H1 (cell line): Measurements from ENCODE around the gene CXCR3. TPM values are rescaled to one million over a fixed set of nuclear protein-coding genes. Genes with fewer than 3 reads are reported as not detected.
"Not testable (repeated sequence)": the region's sequence is repeated elsewhere in the genome, so short reads cannot be mapped to it uniquely, and the experiment has no call there.

Experiments used
- CTCF ChIA-PET: fragments of 300-600 bp; sonication (Branson Sonifier 250); formaldehyde crosslinking; loops from one replicate; lab custom pipeline; 2021; ENCODE audit not compliant: partially characterized antibody; lab: Charles Lee
- POLR2A ChIA-PET: fragments of 300-600 bp; sonication (Branson Sonifier 250); formaldehyde crosslinking; loops from one replicate; lab custom pipeline; 2021; ENCODE audit warnings: inconsistent platforms; ENCODE audit not compliant: partially characterized antibody; lab: Charles Lee
- DNase-seq, 2 experiments: peaks; one replicate each; pipeline versions ENCODE4 v3.0.0 to v3.0.0-alpha.2; 2010 to 2022; ENCODE audit warnings: low spot score in 2 of 2, low read depth in 1 of 2, mixed read lengths in 1 of 2
- FAIRE-seq: peaks from 2 replicates; lab custom pipeline; 2011; peaks lifted over from hg19 to GRCh38; lab: Jason Lieb, UNC
- H2AFZ ChIP-seq: 2 replicates; pipeline ENCODE4 v1.8.1; 2012; ENCODE audit warnings: low read length, inconsistent platforms
- H2AK5ac ChIP-seq: 2 replicates; pipeline ENCODE4 v1.6.1; 2013; ENCODE audit warnings: low read depth, low read length
- H2BK120ac ChIP-seq: replicated peaks from 2 replicates; pipeline ENCODE3; 2013; ENCODE audit warnings: low read depth, low read length, inconsistent platforms
- H2BK12ac ChIP-seq: 2 replicates; pipeline ENCODE4 v1.6.1; 2013; ENCODE audit warnings: low read depth, low read length
- H2BK15ac ChIP-seq: 2 replicates; pipeline ENCODE4 v1.6.1; 2013; ENCODE audit warnings: low read length
- H2BK20ac ChIP-seq: 2 replicates; pipeline ENCODE4 v1.6.1; 2013; ENCODE audit warnings: low read length
- H2BK5ac ChIP-seq: 2 replicates; pipeline ENCODE4 v1.6.1; 2013; ENCODE audit warnings: low read depth, low read length
- H3K14ac ChIP-seq: 2 replicates; pipeline ENCODE4 v1.6.1; 2013; ENCODE audit warnings: inconsistent platforms; ENCODE audit not compliant: insufficient read length
- H3K18ac ChIP-seq: 2 replicates; pipeline ENCODE4 v1.6.1; 2013; ENCODE audit warnings: low read length; ENCODE audit errors: extremely low read depth
- H3K23ac ChIP-seq: 2 replicates; pipeline ENCODE4 v1.6.1; 2013; ENCODE audit warnings: inconsistent platforms; ENCODE audit not compliant: insufficient read length
- H3K23me2 ChIP-seq: 2 replicates; pipeline ENCODE4 v1.6.1; 2013; ENCODE audit warnings: low read depth, low read length
- H3K27ac ChIP-seq: 2 replicates; pipeline ENCODE4 v1.6.1; 2011; ENCODE audit warnings: low read depth, low read length, inconsistent platforms
- H3K27me3 ChIP-seq, 4 experiments: replicated peaks in 1 of 4; 1 replicate in 1 of 4; 2 replicates in 3 of 4; pipeline versions ENCODE4 v1.6.1 to v1.8.1; 2011 to 2013; ENCODE audit warnings: low read length in 3 of 4, mild to moderate bottlenecking in 3 of 4, inconsistent platforms in 2 of 4, mixed read lengths in 2 of 4, moderate library complexity in 1 of 4; ENCODE audit not compliant: control insufficient read depth in 3 of 4, insufficient read depth in 3 of 4; ENCODE audit errors: extremely low read depth in 1 of 4
- H3K36me3 ChIP-seq, 4 experiments: 2 replicates each; pipeline versions ENCODE4 v1.6.1 to v1.8.1; 2011 to 2013; ENCODE audit warnings: mild to moderate bottlenecking in 4 of 4, low read length in 3 of 4, moderate library complexity in 2 of 4, control low read depth in 1 of 4, inconsistent platforms in 1 of 4; ENCODE audit not compliant: insufficient read depth in 4 of 4, control insufficient read depth in 2 of 4
- H3K4ac ChIP-seq: replicated peaks from 2 replicates; pipeline ENCODE3; 2013; ENCODE audit warnings: low read length, low read depth, mixed read lengths, inconsistent platforms; ENCODE audit not compliant: insufficient read length
- H3K4me1 ChIP-seq, 4 experiments: replicated peaks in 1 of 4; 1 replicate in 1 of 4; 2 replicates in 3 of 4; pipeline versions ENCODE4 v1.6.1 to v1.8.1; 2011 to 2013; ENCODE audit warnings: low read length in 3 of 4, inconsistent platforms in 2 of 4, mixed read lengths in 1 of 4; ENCODE audit not compliant: insufficient read depth in 4 of 4, control insufficient read depth in 3 of 4
- H3K4me2 ChIP-seq, 2 experiments: 2 replicates each; pipeline versions ENCODE4 v1.6.1 to v1.8.1; 2011 to 2013; ENCODE audit warnings: low read depth in 2 of 2, low read length in 2 of 2, control low read depth in 1 of 2, inconsistent platforms in 1 of 2, mild to moderate bottlenecking in 1 of 2; ENCODE audit not compliant: insufficient read depth in 1 of 2
- H3K4me3 ChIP-seq, 4 experiments: fragments of 200-600, 300-600 bp in 1 of 4; sonication (generic), shearing (Covaris generic), sonication (Bioruptor Twin) in 1 of 4; 2 replicates each; pipeline versions ENCODE4 v1.5.1 to v1.8.1; 2011 to 2016; ENCODE audit warnings: low read length in 4 of 4, low read depth in 3 of 4, control low read depth in 2 of 4, inconsistent platforms in 2 of 4, mild to moderate bottlenecking in 2 of 4, mixed read lengths in 1 of 4, moderate library complexity in 1 of 4; ENCODE audit not compliant: insufficient read depth in 2 of 4; ENCODE audit errors: extremely low read depth in 1 of 4
- H3K56ac ChIP-seq: replicated peaks from 2 replicates; pipeline ENCODE3; 2013; ENCODE audit warnings: low read depth, mild to moderate bottlenecking, mixed read lengths, low read length, inconsistent platforms; ENCODE audit not compliant: insufficient read length
- H3K79me1 ChIP-seq: 2 replicates; pipeline ENCODE4 v1.6.1; 2013; ENCODE audit warnings: low read depth, low read length, control low read depth
- H3K79me2 ChIP-seq, 2 experiments: 2 replicates each; pipeline versions ENCODE4 v1.6.1 to v1.8.1; 2012 to 2013; ENCODE audit warnings: low read length in 2 of 2, mild to moderate bottlenecking in 2 of 2, inconsistent platforms in 1 of 2; ENCODE audit not compliant: insufficient read depth in 2 of 2, control insufficient read depth in 1 of 2
- H3K9ac ChIP-seq, 4 experiments: replicated peaks in 1 of 4; 1 replicate in 1 of 4; 2 replicates in 3 of 4; pipeline versions ENCODE4 v1.6.1 to v1.8.1; 2011 to 2013; ENCODE audit warnings: low read depth in 3 of 4, low read length in 3 of 4, control low read depth in 2 of 4, mild to moderate bottlenecking in 2 of 4, moderate library complexity in 2 of 4, inconsistent platforms in 1 of 4; ENCODE audit errors: extremely low read depth in 1 of 4
- H3K9me3 ChIP-seq, 2 experiments: 2 replicates each; pipeline versions ENCODE4 v1.6.1 to v1.8.1; 2012 to 2013; ENCODE audit warnings: mild to moderate bottlenecking in 2 of 2, moderate library complexity in 2 of 2, control low read depth in 1 of 2, inconsistent platforms in 1 of 2, low read depth in 1 of 2, low read length in 1 of 2, mixed read lengths in 1 of 2; ENCODE audit not compliant: insufficient read depth in 2 of 2
- H4K20me1 ChIP-seq, 2 experiments: replicated peaks in 1 of 2; 2 replicates each; pipeline versions ENCODE3 to v1.8.1; 2011 to 2013; ENCODE audit warnings: inconsistent platforms in 2 of 2, low read length in 2 of 2, mild to moderate bottlenecking in 1 of 2; ENCODE audit not compliant: insufficient read depth in 2 of 2, control insufficient read depth in 1 of 2
- H4K5ac ChIP-seq: 2 replicates; pipeline ENCODE4 v1.6.1; 2013; ENCODE audit warnings: low read length, low read depth, mixed read lengths, inconsistent platforms; ENCODE audit not compliant: insufficient read length
- H4K8ac ChIP-seq: 2 replicates; pipeline ENCODE4 v1.8.0; 2013; ENCODE audit warnings: mild to moderate bottlenecking, moderate library complexity, low read length, inconsistent platforms; ENCODE audit not compliant: insufficient read depth; ENCODE audit errors: extremely low read depth
- H4K91ac ChIP-seq: replicated peaks from 2 replicates; pipeline ENCODE3; 2013; ENCODE audit warnings: low read length, mixed read lengths, inconsistent platforms; ENCODE audit not compliant: insufficient read length
- WGBS, 2 experiments: shearing (Covaris generic) in 1 of 2; methylation state at CpG; one replicate each; pipeline versions ENCODE4 v1.1.6 to v1.1.7; 2013 to 2015; ENCODE audit warnings: low lambda C conversion rate in 2 of 2, mixed read lengths in 2 of 2, inconsistent platforms in 1 of 2, low coverage in 1 of 2, missing lambda C conversion rate in 1 of 2; ENCODE audit not compliant: insufficient replicate concordance in 2 of 2, insufficient coverage in 1 of 2, insufficient read length in 1 of 2; ENCODE audit errors: extremely low coverage in 1 of 2, missing lambda C conversion rate in 1 of 2; 5-methylcytosine and 5-hydroxymethylcytosine counted together
- polyA plus RNA-seq, 7 experiments: library from polyadenylated mRNA; depleted of rRNA in 3 of 7; stranded (reverse) in 5 of 7; unstranded in 2 of 7; fragments of >200 nt in 5 of 7; fragments of 200-250 nt in 2 of 7; gene quantifications; 1 replicate in 5 of 7; 2 replicates in 1 of 7; 4 replicates in 1 of 7; pipeline versions ENCODE4 v1.2.1 to v1.2.3, GENCODE V29; 2011 to 2013; ENCODE audit warnings: missing spikeins in 2 of 7, mixed read lengths in 2 of 7
- total RNA-seq: library from RNA; stranded (reverse); fragmentation: NEBNext Ultra II Directional; extraction: Animal tissue kit (Norgen Biotek cat#: 25700); gene quantifications from 2 replicates; pipeline ENCODE4 v1.2.1, GENCODE V29; 2021

Gene CXCR3
- total and polyA plus RNA-seq, 2 of the 8 experiments (the other 6 are each of a cell fraction or from before 2014, with no cell fraction given), result not detected

- FAIRE-seq, H3K36me3 ChIP-seq, H4K5ac ChIP-seq, H3K56ac ChIP-seq, H3K9ac ChIP-seq, DNase-seq, H3K4me3 ChIP-seq, H4K20me1 ChIP-seq, H3K79me1 ChIP-seq, H3K23me2 ChIP-seq, H2BK20ac ChIP-seq, H3K79me2 ChIP-seq, H4K91ac ChIP-seq, H3K9me3 ChIP-seq, H3K4me2 ChIP-seq, H2AK5ac ChIP-seq, H4K8ac ChIP-seq, H2BK15ac ChIP-seq, POLR2A ChIA-PET, CTCF ChIA-PET, H3K14ac ChIP-seq, H3K4ac ChIP-seq, H2BK12ac ChIP-seq, H3K27ac ChIP-seq, H3K27me3 ChIP-seq, H2BK5ac ChIP-seq, H3K23ac ChIP-seq, H3K4me1 ChIP-seq, H2BK120ac ChIP-seq, H3K18ac ChIP-seq, H2AFZ ChIP-seq: not testable (repeated sequence)
- 92% methylated on average over 7 of the region's 9 CpGs; no CpG with 5 or more reads in 1 of the 2 experiments for WGBS, 2 experiments
These were observed 6.6 kb downstream of the CXCR3 start for GRCh38 chrX:71611736-71612135.
